ENCODE results near the gene SYT2. TPM values are rescaled to one million over a fixed set of nuclear protein-coding genes. Genes with fewer than 3 reads are reported as not detected.
"Not testable (repeated sequence)": the region's sequence is repeated elsewhere in the genome, so short reads cannot be mapped to it uniquely, and the experiment has no call there.

The SYT2 gene
- total RNA-seq, 1 experiment from 2014 or later = 12.1 TPM

DNA sequence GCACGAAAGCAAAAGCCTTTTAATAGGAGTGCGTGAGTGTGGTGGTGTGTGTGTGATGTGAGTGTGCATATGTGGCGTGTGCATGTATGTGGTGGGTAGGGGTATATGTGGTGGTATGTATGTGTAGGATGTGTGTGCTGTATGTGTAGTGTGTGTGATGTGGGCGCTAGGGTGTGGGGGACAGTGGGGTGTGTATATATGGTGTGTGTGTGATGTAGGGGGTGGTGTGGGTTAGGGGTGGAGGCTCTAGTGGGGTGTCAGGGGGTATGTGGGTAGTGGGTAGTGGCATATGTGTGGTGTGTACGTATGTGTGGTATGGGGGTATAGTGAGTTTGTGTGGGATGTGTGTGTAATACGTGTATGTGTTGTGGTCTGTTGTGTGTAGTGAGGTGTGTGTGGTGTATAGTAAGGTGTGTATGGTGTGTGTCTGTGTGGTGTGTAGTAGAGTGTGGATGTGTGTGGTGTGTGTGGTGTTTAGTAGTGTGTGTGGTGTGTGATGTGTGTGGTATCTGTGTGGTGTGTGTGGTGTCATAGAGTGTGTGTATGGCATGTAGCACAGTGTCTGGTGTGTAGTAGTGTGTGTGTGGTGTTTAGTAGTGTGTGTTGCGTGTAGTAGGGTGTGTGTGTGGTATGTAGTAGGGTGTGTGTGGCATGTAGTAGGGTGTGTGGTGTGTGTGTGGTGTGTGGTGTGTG lies 86.0 kb downstream of the SYT2 start:
- ChIA-PET CTCF (interaction anchor here (1.2 to 2.1 kb wide), 3 partner anchors 13 to 123 kb away, joined by 3 to 7 read pairs (median 5); no protein-coding TSS in a partner anchor), POLR2A (no interaction called here)
- H3K27ac Mint-ChIP-seq = no peak overlapping the region
- TF ChIP-seq, protein P1, sequence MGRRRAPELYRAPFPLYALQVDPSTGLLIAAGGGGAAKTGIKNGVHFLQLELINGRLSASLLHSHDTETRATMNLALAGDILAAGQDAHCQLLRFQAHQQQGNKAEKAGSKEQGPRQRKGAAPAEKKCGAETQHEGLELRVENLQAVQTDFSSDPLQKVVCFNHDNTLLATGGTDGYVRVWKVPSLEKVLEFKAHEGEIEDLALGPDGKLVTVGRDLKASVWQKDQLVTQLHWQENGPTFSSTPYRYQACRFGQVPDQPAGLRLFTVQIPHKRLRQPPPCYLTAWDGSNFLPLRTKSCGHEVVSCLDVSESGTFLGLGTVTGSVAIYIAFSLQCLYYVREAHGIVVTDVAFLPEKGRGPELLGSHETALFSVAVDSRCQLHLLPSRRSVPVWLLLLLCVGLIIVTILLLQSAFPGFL (CRISPR knock-in tag; IDR thresholded peaks at IDR 0.05; ENCODE audit: borderline replicate concordance) = no peak
- TF ChIP-seq, protein P2, sequence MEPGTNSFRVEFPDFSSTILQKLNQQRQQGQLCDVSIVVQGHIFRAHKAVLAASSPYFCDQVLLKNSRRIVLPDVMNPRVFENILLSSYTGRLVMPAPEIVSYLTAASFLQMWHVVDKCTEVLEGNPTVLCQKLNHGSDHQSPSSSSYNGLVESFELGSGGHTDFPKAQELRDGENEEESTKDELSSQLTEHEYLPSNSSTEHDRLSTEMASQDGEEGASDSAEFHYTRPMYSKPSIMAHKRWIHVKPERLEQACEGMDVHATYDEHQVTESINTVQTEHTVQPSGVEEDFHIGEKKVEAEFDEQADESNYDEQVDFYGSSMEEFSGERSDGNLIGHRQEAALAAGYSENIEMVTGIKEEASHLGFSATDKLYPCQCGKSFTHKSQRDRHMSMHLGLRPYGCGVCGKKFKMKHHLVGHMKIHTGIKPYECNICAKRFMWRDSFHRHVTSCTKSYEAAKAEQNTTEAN (CRISPR knock-in tag; IDR thresholded peaks at IDR 0.05) = no peak
- TF ChIP-seq, protein P3, sequence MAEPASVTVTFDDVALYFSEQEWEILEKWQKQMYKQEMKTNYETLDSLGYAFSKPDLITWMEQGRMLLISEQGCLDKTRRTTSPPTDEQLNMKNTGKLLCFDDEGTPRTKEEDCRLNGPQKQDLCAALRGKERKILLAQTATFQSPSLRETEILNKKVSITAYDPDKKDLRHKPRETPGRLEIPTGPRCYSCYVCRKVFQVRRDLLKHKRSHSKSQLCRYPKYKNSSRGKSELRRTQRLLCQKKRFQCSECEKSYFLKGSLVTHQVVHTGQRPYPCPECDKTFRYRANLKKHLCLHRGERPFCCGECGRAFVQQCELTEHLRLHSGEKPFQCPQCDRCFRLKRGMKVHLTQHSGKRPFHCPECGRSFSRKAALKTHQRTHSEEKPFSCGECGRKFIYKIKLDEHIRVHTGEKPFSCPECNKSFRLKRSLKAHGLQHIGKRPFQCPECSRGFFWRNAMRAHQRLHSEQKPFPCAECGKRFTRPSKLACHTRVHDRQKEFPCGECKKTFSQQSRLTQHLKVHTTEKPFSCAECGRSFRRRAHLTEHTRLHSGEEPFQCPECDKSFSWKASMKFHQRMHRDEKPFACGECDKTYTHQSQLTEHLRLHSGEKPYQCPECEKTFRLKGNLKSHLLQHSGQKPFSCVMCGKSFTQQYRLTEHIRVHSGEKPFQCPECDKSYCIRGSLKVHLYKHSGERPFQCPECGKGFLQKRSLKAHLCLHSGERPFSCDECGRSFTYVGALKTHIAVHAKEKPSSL (CRISPR knock-in tag; conservative IDR thresholded peaks at IDR 0.05) = no peak
- TF ChIP-seq, protein P4, sequence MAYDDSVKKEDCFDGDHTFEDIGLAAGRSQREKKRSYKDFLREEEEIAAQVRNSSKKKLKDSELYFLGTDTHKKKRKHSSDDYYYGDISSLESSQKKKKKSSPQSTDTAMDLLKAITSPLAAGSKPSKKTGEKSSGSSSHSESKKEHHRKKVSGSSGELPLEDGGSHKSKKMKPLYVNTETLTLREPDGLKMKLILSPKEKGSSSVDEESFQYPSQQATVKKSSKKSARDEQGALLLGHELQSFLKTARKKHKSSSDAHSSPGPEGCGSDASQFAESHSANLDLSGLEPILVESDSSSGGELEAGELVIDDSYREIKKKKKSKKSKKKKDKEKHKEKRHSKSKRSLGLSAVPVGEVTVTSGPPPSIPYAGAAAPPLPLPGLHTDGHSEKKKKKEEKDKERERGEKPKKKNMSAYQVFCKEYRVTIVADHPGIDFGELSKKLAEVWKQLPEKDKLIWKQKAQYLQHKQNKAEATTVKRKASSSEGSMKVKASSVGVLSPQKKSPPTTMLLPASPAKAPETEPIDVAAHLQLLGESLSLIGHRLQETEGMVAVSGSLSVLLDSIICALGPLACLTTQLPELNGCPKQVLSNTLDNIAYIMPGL (CRISPR knock-in tag; IDR thresholded peaks at IDR 0.05) = no peak
- TF ChIP-seq KAT7 (CRISPR knock-in tag; IDR thresholded peaks at IDR 0.05; ENCODE audit: borderline replicate concordance) = no peak
- TF ChIP-seq, protein P5, sequence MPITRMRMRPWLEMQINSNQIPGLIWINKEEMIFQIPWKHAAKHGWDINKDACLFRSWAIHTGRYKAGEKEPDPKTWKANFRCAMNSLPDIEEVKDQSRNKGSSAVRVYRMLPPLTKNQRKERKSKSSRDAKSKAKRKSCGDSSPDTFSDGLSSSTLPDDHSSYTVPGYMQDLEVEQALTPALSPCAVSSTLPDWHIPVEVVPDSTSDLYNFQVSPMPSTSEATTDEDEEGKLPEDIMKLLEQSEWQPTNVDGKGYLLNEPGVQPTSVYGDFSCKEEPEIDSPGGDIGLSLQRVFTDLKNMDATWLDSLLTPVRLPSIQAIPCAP (CRISPR knock-in tag; IDR thresholded peaks at IDR 0.05) = no peak
- no peak overlapping the region for H3K4me3 Mint-ChIP-seq
- no peaks in the 10 kb centered on the region for H3K9me3 Mint-ChIP-seq
- no peaks in the 10 kb centered on the region for H3K27me3 Mint-ChIP-seq (ENCODE audit: low read depth)
- DNase-seq (ENCODE audit: low spot score) (no peak), ATAC-seq (no peak)
- H3K36me3 Mint-ChIP-seq = no peaks in the 10 kb centered on the region
- peaks cover 27% of the 10 kb centered on the region for H3K4me1 Mint-ChIP-seq

DNA sequence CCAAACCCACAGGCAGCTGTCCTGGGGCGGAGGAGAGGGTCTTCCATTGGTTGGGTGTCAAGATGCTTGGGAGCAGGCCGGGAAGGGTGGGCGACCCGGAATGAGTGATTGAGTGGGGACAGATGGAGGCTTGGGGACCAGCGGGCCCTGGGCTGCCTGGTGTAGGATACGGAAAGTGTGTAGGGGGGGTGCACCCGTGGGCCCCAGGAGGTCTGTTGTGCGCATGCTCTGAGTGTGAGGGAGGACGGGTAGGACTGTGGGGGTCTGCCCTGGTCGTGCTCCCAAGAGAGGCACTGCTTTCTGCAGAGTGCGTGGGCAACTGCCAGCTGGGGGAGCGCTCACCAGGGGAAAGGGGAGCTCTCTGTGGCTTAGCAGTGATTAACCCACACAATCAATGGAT lies 86.8 kb downstream of the SYT2 start:
- POLR2A ChIA-PET; H3K4me3 Mint-ChIP-seq; H3K36me3 Mint-ChIP-seq; H3K9me3 Mint-ChIP-seq; DNase-seq (ENCODE audit: low spot score); ATAC-seq; H3K27ac Mint-ChIP-seq; H3K27me3 Mint-ChIP-seq (ENCODE audit: low read depth): not testable (repeated sequence)
- CTCF ChIA-PET = interaction anchor here (1.1 to 2.1 kb wide), 4 partner anchors 14 to 122 kb away, joined by 3 to 7 read pairs (median 4); no protein-coding TSS in a partner anchor
- H3K4me1 Mint-ChIP-seq = peaks cover 35% of the 10 kb centered on the region

DNA sequence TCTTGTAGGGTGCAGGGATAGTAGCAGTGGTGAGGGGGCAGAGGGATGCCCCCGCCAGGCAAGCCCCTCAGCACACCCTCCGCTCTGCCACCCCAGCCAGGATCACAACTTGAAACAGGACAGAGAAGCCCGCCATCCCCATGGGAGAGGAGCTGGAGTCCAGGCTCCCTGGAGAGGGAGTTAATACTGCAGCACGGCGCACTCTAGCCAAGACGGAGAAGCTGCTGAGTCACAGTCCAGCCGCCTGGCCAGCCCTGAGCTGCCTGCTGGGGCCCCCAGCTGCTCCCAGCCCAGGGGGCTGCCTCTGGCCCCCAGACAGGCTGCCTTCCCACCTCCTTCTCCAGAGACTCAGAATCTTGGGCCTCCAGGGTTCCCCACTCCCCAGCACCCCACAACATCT lies 87.2 kb downstream of the SYT2 start:
- no peak overlapping the region for H3K4me3 Mint-ChIP-seq
- no peaks in the 10 kb centered on the region for H3K9me3 Mint-ChIP-seq
- H3K36me3 Mint-ChIP-seq = no peaks in the 10 kb centered on the region
- no peak for DNase-seq (ENCODE audit: low spot score)
- POLR2A ChIA-PET = no interaction called here
- TF ChIP-seq ATF1 (CRISPR knock-in tag; IDR thresholded peaks at IDR 0.05) (no peak), ZNF423 (CRISPR knock-in tag; IDR thresholded peaks at IDR 0.05) (peak; percentile 37; the same call in 1 of the 2 replicates), ZNF138 (CRISPR knock-in tag; conservative IDR thresholded peaks at IDR 0.05) (no peak)
- no peak for ATAC-seq
- no peaks in the 10 kb centered on the region for H3K27me3 Mint-ChIP-seq (ENCODE audit: low read depth)
- peak overlapping the region; percentile 47; the same call in 1 of the 2 replicates for H3K27ac Mint-ChIP-seq
- CTCF ChIA-PET = interaction anchor here (1.1 to 2.1 kb wide), 4 partner anchors 15 to 122 kb away, joined by 3 to 7 read pairs (median 4); no protein-coding TSS in a partner anchor
- H3K4me1 Mint-ChIP-seq = peaks cover 36% of the 10 kb centered on the region

DNA sequence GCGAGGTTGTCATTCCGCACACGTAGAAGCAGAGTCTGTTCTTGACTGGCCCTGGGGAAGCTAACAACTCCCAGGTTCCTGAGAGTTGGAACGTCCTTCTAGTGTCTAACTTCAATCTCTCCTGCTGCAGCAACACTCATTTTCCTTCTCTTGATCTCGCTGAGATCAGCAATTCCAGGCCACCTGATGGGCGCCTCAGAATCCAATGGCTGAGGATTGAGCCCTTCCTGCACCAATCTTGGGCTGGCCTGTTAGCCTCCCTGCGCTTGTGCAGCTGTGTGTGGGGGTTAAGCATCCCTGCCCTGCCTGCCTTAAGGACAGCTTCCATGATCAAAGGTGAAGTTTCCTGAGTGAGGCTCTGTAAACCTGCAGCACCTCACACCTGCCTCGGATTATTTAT lies 87.9 kb downstream of the SYT2 start:
- H3K9me3 Mint-ChIP-seq = no peaks in the 10 kb centered on the region; the same call in 1 of the 2 replicates
- no peak for DNase-seq (ENCODE audit: low spot score)
- H3K36me3 Mint-ChIP-seq = peaks cover 3% of the 10 kb centered on the region; the same call in 1 of the 2 replicates
- H3K27ac Mint-ChIP-seq = no peak overlapping the region
- ChIA-PET POLR2A (no interaction called here), CTCF (interaction anchor here (0.6 to 2.1 kb wide), 3 partner anchors 22 to 97 kb away, joined by 3 to 5 read pairs (median 3); no protein-coding TSS in a partner anchor)
- no peak for ATAC-seq
- no peaks in the 10 kb centered on the region for H3K27me3 Mint-ChIP-seq (ENCODE audit: low read depth)
- H3K4me1 Mint-ChIP-seq = peaks cover 30% of the 10 kb centered on the region
- H3K4me3 Mint-ChIP-seq = no peak overlapping the region
- TF ChIP-seq ETV6 (CRISPR knock-in tag; IDR thresholded peaks at IDR 0.05) (no peak), FOXK1 (CRISPR knock-in tag; IDR thresholded peaks at IDR 0.05) (no peak), GRHL2 (CRISPR knock-in tag; IDR thresholded peaks at IDR 0.05; ENCODE audit: insufficient replicate concordance, severe bottlenecking) (no peak), NFE2L1 (CRISPR knock-in tag; IDR thresholded peaks at IDR 0.05) (no peak), ZNF671 (CRISPR knock-in tag; IDR thresholded peaks at IDR 0.05) (no peak)
- TF ChIP-seq, protein P1 (CRISPR knock-in tag; IDR thresholded peaks at IDR 0.05; ENCODE audit: borderline replicate concordance) = no peak
- TF ChIP-seq, protein P6, sequence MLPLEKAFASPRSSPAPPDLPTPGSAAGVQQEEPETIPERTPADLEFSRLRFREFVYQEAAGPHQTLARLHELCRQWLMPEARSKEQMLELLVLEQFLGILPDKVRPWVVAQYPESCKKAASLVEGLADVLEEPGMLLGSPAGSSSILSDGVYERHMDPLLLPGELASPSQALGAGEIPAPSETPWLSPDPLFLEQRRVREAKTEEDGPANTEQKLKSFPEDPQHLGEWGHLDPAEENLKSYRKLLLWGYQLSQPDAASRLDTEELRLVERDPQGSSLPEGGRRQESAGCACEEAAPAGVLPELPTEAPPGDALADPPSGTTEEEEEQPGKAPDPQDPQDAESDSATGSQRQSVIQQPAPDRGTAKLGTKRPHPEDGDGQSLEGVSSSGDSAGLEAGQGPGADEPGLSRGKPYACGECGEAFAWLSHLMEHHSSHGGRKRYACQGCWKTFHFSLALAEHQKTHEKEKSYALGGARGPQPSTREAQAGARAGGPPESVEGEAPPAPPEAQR (CRISPR knock-in tag; IDR thresholded peaks at IDR 0.05) = no peak

Data from WTC11 (cell line).